Transverse colon (tissue), 4 donors: ENCODE data around the gene VWA3B. TPM values are rescaled to one million over a fixed set of nuclear protein-coding genes. Genes with fewer than 3 reads are reported as not detected.

Source experiments
- DNase-seq: peaks from one replicate; pipeline ENCODE4 v3.0.0-alpha.2; 2019
- H3K27ac ChIP-seq, 4 donors: fragments of 200-600 bp; sonication (generic); 2 replicates each; pipeline ENCODE4 v1.5.1; 2016 to 2018; ENCODE audit warnings: inconsistent platforms in 4 of 4
- H3K27me3 ChIP-seq: fragments of 200-600 bp; sonication (generic); 2 replicates; pipeline ENCODE4 v1.5.1; 2017; ENCODE audit warnings: inconsistent platforms
- H3K36me3 ChIP-seq, 4 donors: fragments of 200-600 bp; sonication (generic); 2 replicates each; pipeline ENCODE4 v1.5.1; 2017 to 2019; ENCODE audit warnings: inconsistent platforms in 4 of 4
- H3K4me1 ChIP-seq, 4 donors: fragments of 200-600 bp; sonication (generic); 2 replicates each; pipeline ENCODE4 v1.5.1; 2017 to 2020; ENCODE audit warnings: inconsistent platforms in 4 of 4
- H3K4me3 ChIP-seq, 4 donors: fragments of 200-600 bp; sonication (generic); 1 replicate in 1 of 4; 2 replicates in 3 of 4; pipeline versions ENCODE4 v1.5.1 to v1.6.1; 2017 to 2019; ENCODE audit warnings: inconsistent platforms in 4 of 4
- H3K9me3 ChIP-seq, 2 donors: fragments of 200-600 bp; sonication (generic); 2 replicates each; pipeline ENCODE4 v1.5.1; 2017 to 2019; ENCODE audit warnings: inconsistent platforms in 2 of 2
- EP300 ChIP-seq: sonication (generic); formaldehyde crosslinking; IDR thresholded peaks from one replicate; pipeline ENCODE4 v1.6.1; 2017; ENCODE audit warnings: antibody characterized with exemption, low read depth
- POLR2A ChIP-seq: fragments of 450-650 bp; IDR thresholded peaks from one replicate; pipeline ENCODE4 v1.6.1; 2016; ENCODE audit warnings: antibody characterized with exemption, mild to moderate bottlenecking, moderate library complexity
- POLR2AphosphoS5 ChIP-seq, 3 donors: sonication (generic); formaldehyde crosslinking; IDR thresholded peaks; one replicate each; pipeline ENCODE4 v1.6.1; 2016; ENCODE audit warnings: antibody characterized with exemption in 3 of 3
- WGBS, 2 donors: methylation state at CpG; one replicate each; pipeline ENCODE4 v1.1.5; 2018; ENCODE audit warnings: low coverage in 1 of 2; 5-methylcytosine and 5-hydroxymethylcytosine counted together
- in situ Hi-C, 4 donors: fragments of 200-750 bp; cut with MboI; loops; one replicate each; pipeline versions ENCODE4 v1.15.0 to v1.15.1; 2017; ENCODE audit warnings: low sequenced_read_pairs in 3 of 4, low pct_ligation_motif_present in 1 of 4, low pct_unique_long_range_greater_than_20kb in 1 of 4
- intact Hi-C: fragments of 100-400 bp; cut with DNase I; formaldehyde crosslinking; loops from one replicate; pipeline ENCODE4 v1.15.1; 2023; ENCODE audit warnings: low total_unique reads
- total RNA-seq, 4 donors: library from RNA; depleted of rRNA; stranded (reverse); fragments of >200 nt; gene quantifications; one replicate each; pipeline ENCODE4 v1.1.0, GENCODE V29; 2016
- TF ChIP-seq, protein P1 (sequence below), 5 experiments: fragments of 200-600 bp in 3 of 5; fragments of 450-650 bp in 2 of 5; sonication (generic) in 3 of 5; IDR thresholded peaks; 1 replicate in 2 of 5; 2 replicates in 3 of 5; pipeline ENCODE4 v1.5.1; 2016 to 2017; ENCODE audit warnings: antibody characterized with exemption in 5 of 5, inconsistent platforms in 3 of 5, mild to moderate bottlenecking in 2 of 5, moderate library complexity in 1 of 5

The VWA3B gene
- total RNA-seq, 4 donors from 2014 or later: 0.41 to 0.48 TPM; not detected in 2

- intact Hi-C loops: no loop called here
- no peaks in the 10 kb centered on the region for H3K27me3 ChIP-seq
- peaks cover 0 to 11% (median 5%) of the 10 kb centered on the region in 4 donors for H3K4me1 ChIP-seq
Observed at GRCh38 chr2:98310010-98310409, 223.0 kb downstream of the VWA3B start.

DNA sequence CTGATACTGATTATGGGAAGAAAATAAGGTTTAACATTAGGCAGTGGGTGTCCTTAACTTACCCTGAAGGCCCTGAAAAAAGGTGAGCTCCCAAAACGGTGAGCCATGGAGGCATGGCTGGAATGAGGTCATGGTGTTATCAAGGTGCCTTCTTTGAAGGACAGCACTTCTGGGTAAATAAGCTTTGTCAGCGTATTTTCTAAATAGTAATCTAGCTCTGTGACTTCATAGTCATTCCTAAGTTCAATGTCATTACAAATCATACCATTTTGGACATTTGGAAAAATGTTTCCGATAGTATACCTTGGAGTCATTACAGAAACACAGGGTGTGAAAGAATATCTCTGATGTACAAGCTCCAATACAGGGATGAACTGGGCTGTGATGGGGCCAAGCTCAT is 224.1 kb downstream of the VWA3B start:
- intact Hi-C loops (no loop called here), in situ Hi-C loops (no loop called here)
- Histone ChIP-seq H3K27me3 (no peaks in the 10 kb centered on the region), H3K4me3 (no peak overlapping the region), H3K27ac (no peak overlapping the region), H3K9me3 (no peaks in the 10 kb centered on the region), H3K4me1 (peaks cover 0 to 11% (median 5%) of the 10 kb centered on the region in 4 donors), H3K36me3 (no peaks in the 10 kb centered on the region)
- no peak for DNase-seq
- 78 to 79% methylated on average over 2 to 3 of the region's 3 CpGs for WGBS, 2 donors
- TF ChIP-seq, protein P1, sequence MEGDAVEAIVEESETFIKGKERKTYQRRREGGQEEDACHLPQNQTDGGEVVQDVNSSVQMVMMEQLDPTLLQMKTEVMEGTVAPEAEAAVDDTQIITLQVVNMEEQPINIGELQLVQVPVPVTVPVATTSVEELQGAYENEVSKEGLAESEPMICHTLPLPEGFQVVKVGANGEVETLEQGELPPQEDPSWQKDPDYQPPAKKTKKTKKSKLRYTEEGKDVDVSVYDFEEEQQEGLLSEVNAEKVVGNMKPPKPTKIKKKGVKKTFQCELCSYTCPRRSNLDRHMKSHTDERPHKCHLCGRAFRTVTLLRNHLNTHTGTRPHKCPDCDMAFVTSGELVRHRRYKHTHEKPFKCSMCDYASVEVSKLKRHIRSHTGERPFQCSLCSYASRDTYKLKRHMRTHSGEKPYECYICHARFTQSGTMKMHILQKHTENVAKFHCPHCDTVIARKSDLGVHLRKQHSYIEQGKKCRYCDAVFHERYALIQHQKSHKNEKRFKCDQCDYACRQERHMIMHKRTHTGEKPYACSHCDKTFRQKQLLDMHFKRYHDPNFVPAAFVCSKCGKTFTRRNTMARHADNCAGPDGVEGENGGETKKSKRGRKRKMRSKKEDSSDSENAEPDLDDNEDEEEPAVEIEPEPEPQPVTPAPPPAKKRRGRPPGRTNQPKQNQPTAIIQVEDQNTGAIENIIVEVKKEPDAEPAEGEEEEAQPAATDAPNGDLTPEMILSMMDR (IDR thresholded peaks at IDR 0.05): no peak
- no peak for TF ChIP-seq EP300
- TF ChIP-seq POLR2A: no peak
- TF ChIP-seq POLR2AphosphoS5 (IDR thresholded peaks at IDR 0.05): no peak

More at GRCh38 chr2:98310010-98310409, 223.0 kb downstream of the VWA3B start:
- WGBS, 2 donors: 78 to 92% methylated on average over 2 to 4 of the region's 4 CpGs
- H3K9me3 ChIP-seq: no peaks in the 10 kb centered on the region
- no peak overlapping the region for H3K4me3 ChIP-seq
- no peak overlapping the region for H3K27ac ChIP-seq
- H3K36me3 ChIP-seq: no peaks in the 10 kb centered on the region
- no peak for DNase-seq
- in situ Hi-C loops: no loop called here
- TF ChIP-seq POLR2AphosphoS5 (IDR thresholded peaks at IDR 0.05) (no peak), POLR2A (no peak), EP300 (no peak)
- TF ChIP-seq, protein P1 (IDR thresholded peaks at IDR 0.05): no peak

DNA sequence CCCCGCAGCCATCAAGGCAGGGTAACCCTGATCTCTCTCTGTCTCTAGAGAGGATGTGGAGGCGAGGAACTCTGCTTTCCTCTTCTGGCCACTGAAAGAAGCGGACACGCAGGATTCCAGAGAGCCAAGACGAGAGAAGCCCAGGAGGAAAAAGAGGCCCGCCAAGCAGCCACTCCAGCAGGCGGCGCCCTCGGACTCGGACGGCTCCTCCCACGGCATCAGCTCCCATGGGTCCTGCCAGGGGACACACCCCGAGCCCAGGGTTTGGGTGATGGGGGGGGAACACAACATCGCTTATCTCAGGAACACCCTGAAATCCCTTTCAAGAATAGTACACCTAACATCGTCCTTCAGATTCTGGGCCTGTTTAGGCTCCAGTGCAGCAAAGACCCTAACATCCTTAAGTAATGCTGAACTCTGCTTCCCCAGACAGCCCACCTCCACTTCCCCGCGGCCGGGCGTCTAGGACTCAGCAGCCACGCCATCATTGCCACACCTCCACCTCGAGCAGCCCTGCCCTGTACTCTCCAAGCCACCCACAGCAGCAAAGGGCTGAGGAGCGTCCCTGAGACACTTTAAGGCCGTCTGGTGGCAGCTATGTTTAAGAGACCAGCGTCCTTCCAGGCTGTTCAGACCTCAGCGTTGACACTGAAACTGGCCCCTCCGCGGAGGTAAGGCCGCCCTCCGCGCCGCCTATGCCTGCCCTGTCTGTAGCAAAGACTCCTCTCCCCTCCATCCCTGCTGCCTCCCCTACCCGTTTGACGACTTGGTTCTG is 225.0 kb downstream of the VWA3B start:
- H3K36me3 ChIP-seq: no peaks in the 10 kb centered on the region
- intact Hi-C loops: no loop called here
- in situ Hi-C loops: no loop called here
- no peak overlapping the region for H3K4me3 ChIP-seq
- H3K27ac ChIP-seq: no peak overlapping the region
- H3K27me3 ChIP-seq: no peaks in the 10 kb centered on the region
- TF ChIP-seq EP300: no peak
- no peak for TF ChIP-seq POLR2A
- TF ChIP-seq, protein P1 (IDR thresholded peaks at IDR 0.05): no peak
- TF ChIP-seq POLR2AphosphoS5 (IDR thresholded peaks at IDR 0.05): no peak
- 89% methylated on average over 33 of the region's 33 CpGs; no CpG with 5 or more reads in 1 of the 2 donors for WGBS, 2 donors
- DNase-seq: no peak
- no peaks in the 10 kb centered on the region for H3K9me3 ChIP-seq
- peaks cover 0 to 11% (median 2%) of the 10 kb centered on the region in 4 donors for H3K4me1 ChIP-seq

DNA sequence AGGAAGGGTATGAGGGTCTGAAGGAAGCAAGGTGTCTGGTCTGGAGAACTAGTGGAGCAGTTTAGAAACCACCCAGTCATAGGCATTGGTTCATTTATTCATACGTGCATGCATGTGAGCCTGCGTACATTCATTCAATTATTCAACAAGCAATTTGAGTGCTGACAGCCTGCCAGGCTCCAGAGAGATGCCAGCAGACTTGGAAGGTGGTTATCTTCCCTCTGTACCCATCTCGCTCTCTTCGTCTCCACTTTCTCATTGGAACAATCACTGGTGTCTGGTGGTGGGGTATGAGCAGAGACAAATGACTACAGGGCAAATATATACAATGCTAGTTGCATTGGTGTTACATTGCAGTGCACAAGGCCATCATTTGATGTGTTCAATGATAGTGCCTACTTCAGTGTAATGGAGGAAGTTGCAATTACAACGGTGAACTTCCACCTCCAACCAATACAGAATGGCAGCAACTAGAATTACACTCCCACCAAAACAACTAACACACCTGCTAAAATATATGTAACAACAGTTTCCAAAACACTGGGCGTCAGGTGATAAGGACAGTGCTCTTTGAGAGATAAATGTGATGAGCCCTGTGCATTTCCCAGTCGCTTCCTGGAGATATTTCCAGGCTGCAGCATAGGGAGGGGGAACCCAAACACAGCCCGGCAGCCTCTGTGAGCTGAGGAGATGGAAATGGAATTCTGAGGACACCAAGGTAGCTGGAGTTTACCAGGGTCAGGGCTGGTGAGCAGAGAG is 226.7 kb downstream of the VWA3B start:
- intact Hi-C loops (no loop called here), in situ Hi-C loops (no loop called here)
- H3K27ac ChIP-seq: no peak overlapping the region
- no peak overlapping the region for H3K4me3 ChIP-seq
- no peaks in the 10 kb centered on the region for H3K4me1 ChIP-seq
- no peaks in the 10 kb centered on the region for H3K36me3 ChIP-seq
- no peak for DNase-seq
- no peaks in the 10 kb centered on the region for H3K9me3 ChIP-seq
- TF ChIP-seq, protein P1 (IDR thresholded peaks at IDR 0.05): no peak
- TF ChIP-seq POLR2A: no peak
- TF ChIP-seq POLR2AphosphoS5 (IDR thresholded peaks at IDR 0.05): no peak
- no peak for TF ChIP-seq EP300
- H3K27me3 ChIP-seq: no peaks in the 10 kb centered on the region
- WGBS, 2 donors: 85% methylated on average over 8 of the region's 8 CpGs; no CpG with 5 or more reads in 1 of the 2 donors
